T-helper 2 cell treated with Interferon-gamma antibody and Interleukin-4, amounts not matched to agents 5 μg/mL and 100 μg/mL, for 36 hours (primary cell): ENCODE data around the gene RPS4Y2.
A peak's percentile ranks its signal among the peaks of the same experiment; 100 is the strongest.

Experiments used
- DNase-seq: peaks from one replicate; pipeline ENCODE4 v3.0.0; 2021; ENCODE audit warnings: low spot score
- H3K27ac Mint-ChIP-seq: one replicate; pipeline ENCODE4 v1.8.0; 2021; ENCODE audit warnings: mild to moderate bottlenecking, mixed read lengths
- H3K27me3 Mint-ChIP-seq: one replicate; pipeline ENCODE4 v1.8.0; 2021; ENCODE audit warnings: low read depth, mixed read lengths
- H3K36me3 Mint-ChIP-seq: one replicate; pipeline ENCODE4 v1.8.0; 2021; ENCODE audit warnings: low read depth, mixed read lengths
- H3K4me1 Mint-ChIP-seq: one replicate; pipeline ENCODE4 v1.8.0; 2021; ENCODE audit warnings: low read depth, mixed read lengths
- H3K4me3 Mint-ChIP-seq: one replicate; pipeline ENCODE4 v1.8.0; 2022; ENCODE audit warnings: mild to moderate bottlenecking, moderate library complexity, mixed read lengths
- H3K9me3 Mint-ChIP-seq: one replicate; pipeline ENCODE4 v1.8.0; 2021; ENCODE audit warnings: mixed read lengths

Gene RPS4Y2

GRCh38 chrY:20781408-20781807 lies 25.5 kb downstream of the RPS4Y2 start:
- H3K36me3 Mint-ChIP-seq, result peaks cover 2% of the 10 kb centered on the region
- no peak overlapping the region for H3K27ac Mint-ChIP-seq
- no peak for DNase-seq
- H3K27me3 Mint-ChIP-seq, result no peaks in the 10 kb centered on the region
- H3K9me3 Mint-ChIP-seq, result no peaks in the 10 kb centered on the region
- H3K4me1 Mint-ChIP-seq, result peaks cover 56% of the 10 kb centered on the region
- no peak overlapping the region for H3K4me3 Mint-ChIP-seq

DNA sequence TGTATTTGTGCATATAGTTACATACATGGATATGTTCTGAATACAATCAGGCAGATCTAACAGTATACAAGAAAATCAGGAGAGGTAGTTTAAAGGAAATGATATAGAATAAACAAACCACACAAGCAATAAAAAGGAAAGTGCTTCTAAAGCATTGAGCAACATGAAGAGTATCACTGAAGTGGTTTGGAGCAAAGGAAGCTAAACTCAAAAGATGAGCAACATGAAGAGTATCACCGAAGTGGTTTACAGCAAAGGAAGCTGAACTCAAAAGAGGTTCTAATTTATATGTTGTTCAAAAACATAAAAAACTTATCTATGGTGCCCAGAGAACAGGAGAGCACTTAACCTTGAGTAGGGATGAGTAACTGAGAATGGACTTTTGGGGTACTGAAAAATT lies 29.1 kb downstream of the RPS4Y2 start:
- Mint-ChIP-seq H3K4me3 (peak overlapping the region; percentile 42), H3K4me1 (peaks cover 50% of the 10 kb centered on the region), H3K36me3 (no peaks in the 10 kb centered on the region), H3K27ac (peak overlapping the region; percentile 9), H3K27me3 (no peaks in the 10 kb centered on the region), H3K9me3 (no peaks in the 10 kb centered on the region)
- no peak for DNase-seq

- Mint-ChIP-seq H3K36me3 (no peaks in the 10 kb centered on the region), H3K4me3 (no peak overlapping the region), H3K27me3 (no peaks in the 10 kb centered on the region), H3K27ac (peak overlapping the region; percentile 29), H3K9me3 (no peaks in the 10 kb centered on the region), H3K4me1 (peaks cover 41% of the 10 kb centered on the region)
- DNase-seq, result no peak
Observed at GRCh38 chrY:20787076-20787475, 31.2 kb downstream of the RPS4Y2 start.

- Mint-ChIP-seq H3K4me1 (peaks cover 35% of the 10 kb centered on the region), H3K9me3 (peaks cover 14% of the 10 kb centered on the region), H3K27ac (peak overlapping the region; percentile 80), H3K4me3 (peak overlapping the region; percentile 38), H3K27me3 (no peaks in the 10 kb centered on the region), H3K36me3 (peaks cover 9% of the 10 kb centered on the region)
- no peak for DNase-seq
Observed at GRCh38 chrY:20798351-20799049, 42.6 kb downstream of the RPS4Y2 start.

DNA sequence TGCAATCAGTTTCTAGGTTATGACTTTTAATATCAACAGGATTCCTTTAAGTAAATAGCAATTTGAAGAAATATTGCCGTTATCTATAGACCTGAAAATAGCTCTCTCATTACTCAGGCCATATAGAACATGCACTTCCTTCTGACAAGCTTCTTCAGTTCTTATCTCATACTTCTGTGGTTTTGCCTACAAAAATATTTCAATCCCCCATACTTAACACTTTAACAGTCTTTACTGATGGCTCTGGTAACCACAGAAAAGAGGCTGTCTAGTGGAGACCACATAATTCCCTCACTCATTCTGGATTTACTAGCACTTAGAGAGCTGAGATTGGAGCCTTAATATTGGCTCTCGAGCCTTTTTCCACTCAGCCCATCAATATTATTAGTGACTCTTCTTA lies 46.8 kb downstream of the RPS4Y2 start:
- peaks cover 12% of the 10 kb centered on the region for H3K9me3 Mint-ChIP-seq
- H3K4me1 Mint-ChIP-seq, result peaks cover 45% of the 10 kb centered on the region
- H3K4me3 Mint-ChIP-seq, result peak overlapping the region; percentile 29
- H3K27ac Mint-ChIP-seq, result no peak overlapping the region
- no peak for DNase-seq
- H3K36me3 Mint-ChIP-seq, result peaks cover 8% of the 10 kb centered on the region
- no peaks in the 10 kb centered on the region for H3K27me3 Mint-ChIP-seq

GRCh38 chrY:20806243-20806642 lies 50.3 kb downstream of the RPS4Y2 start:
- Mint-ChIP-seq H3K4me3 (no peak overlapping the region), H3K36me3 (peaks cover 10% of the 10 kb centered on the region), H3K27ac (no peak overlapping the region), H3K9me3 (peaks cover 8% of the 10 kb centered on the region), H3K4me1 (peaks cover 30% of the 10 kb centered on the region), H3K27me3 (no peaks in the 10 kb centered on the region)
- DNase-seq, result no peak

GRCh38 chrY:20813459-20813858 lies 57.6 kb downstream of the RPS4Y2 start:
- H3K9me3 Mint-ChIP-seq, result peaks cover 4% of the 10 kb centered on the region
- H3K27me3 Mint-ChIP-seq, result no peaks in the 10 kb centered on the region
- peaks cover 11% of the 10 kb centered on the region for H3K36me3 Mint-ChIP-seq
- peak overlapping the region; percentile 64 for H3K4me3 Mint-ChIP-seq
- DNase-seq, result peak; percentile 36
- H3K4me1 Mint-ChIP-seq, result peaks cover 30% of the 10 kb centered on the region
- H3K27ac Mint-ChIP-seq, result peak overlapping the region; percentile 87

DNA sequence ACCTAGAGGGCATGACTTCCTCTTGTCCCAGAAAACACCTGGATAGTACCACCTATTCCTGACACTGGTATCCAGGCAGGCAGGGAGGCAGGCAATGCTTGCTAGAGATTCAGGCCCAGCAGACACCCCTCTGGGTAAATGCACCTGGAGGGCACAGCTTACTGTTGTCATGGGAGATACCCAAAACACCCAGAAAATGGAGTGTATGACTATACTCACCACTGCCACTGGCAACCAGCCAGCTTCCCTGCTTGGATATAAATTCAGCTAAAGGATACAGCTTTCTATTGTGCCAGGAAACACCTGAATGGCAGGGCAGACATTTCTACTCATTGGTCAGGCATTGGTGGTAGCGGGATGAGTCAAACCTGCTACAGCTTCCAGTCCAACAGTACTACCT lies 58.9 kb downstream of the RPS4Y2 start:
- peaks cover 4% of the 10 kb centered on the region for H3K9me3 Mint-ChIP-seq
- H3K27ac Mint-ChIP-seq, result no peak overlapping the region
- DNase-seq, result peak; percentile 4
- H3K36me3 Mint-ChIP-seq, result peaks cover 7% of the 10 kb centered on the region
- no peak overlapping the region for H3K4me3 Mint-ChIP-seq
- H3K4me1 Mint-ChIP-seq, result peaks cover 30% of the 10 kb centered on the region
- H3K27me3 Mint-ChIP-seq, result no peaks in the 10 kb centered on the region

DNA sequence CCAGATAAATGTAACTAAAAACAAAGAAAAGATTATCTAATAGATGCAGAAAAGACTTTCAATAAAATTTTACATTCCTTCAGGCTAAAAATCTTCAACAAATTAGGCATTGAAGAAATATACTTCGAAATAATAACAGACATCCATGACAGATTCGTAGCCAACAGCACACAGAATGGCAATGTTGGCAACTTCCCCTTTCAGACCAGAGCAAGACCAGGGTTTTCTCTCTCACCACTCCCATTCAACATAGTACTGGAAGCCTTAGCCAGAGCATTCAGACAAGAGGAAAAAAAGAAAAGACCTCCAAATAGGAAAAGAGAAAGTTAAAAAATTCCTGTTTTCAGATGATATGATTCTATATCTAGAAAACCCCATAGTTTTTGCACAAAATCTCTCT lies 61.2 kb downstream of the RPS4Y2 start:
- Mint-ChIP-seq H3K27me3 (no peaks in the 10 kb centered on the region), H3K9me3 (peaks cover 17% of the 10 kb centered on the region), H3K4me1 (peaks cover 30% of the 10 kb centered on the region), H3K4me3 (no peak overlapping the region), H3K36me3 (peaks cover 10% of the 10 kb centered on the region), H3K27ac (no peak overlapping the region)
- no peak for DNase-seq
